ENCODE measurements around the gene SBK2. TPM values are rescaled to one million over a fixed set of nuclear protein-coding genes. Genes with fewer than 3 reads are reported as not detected.
"Not testable (repeated sequence)": the region's sequence is repeated elsewhere in the genome, so short reads cannot be mapped to it uniquely, and the experiment has no call there.

SBK2 gene, protein sequence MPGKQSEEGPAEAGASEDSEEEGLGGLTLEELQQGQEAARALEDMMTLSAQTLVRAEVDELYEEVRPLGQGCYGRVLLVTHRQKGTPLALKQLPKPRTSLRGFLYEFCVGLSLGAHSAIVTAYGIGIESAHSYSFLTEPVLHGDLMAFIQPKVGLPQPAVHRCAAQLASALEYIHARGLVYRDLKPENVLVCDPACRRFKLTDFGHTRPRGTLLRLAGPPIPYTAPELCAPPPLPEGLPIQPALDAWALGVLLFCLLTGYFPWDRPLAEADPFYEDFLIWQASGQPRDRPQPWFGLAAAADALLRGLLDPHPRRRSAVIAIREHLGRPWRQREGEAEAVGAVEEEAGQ
- total RNA-seq = not detected
- long read RNA-seq = 0 reads

DNA sequence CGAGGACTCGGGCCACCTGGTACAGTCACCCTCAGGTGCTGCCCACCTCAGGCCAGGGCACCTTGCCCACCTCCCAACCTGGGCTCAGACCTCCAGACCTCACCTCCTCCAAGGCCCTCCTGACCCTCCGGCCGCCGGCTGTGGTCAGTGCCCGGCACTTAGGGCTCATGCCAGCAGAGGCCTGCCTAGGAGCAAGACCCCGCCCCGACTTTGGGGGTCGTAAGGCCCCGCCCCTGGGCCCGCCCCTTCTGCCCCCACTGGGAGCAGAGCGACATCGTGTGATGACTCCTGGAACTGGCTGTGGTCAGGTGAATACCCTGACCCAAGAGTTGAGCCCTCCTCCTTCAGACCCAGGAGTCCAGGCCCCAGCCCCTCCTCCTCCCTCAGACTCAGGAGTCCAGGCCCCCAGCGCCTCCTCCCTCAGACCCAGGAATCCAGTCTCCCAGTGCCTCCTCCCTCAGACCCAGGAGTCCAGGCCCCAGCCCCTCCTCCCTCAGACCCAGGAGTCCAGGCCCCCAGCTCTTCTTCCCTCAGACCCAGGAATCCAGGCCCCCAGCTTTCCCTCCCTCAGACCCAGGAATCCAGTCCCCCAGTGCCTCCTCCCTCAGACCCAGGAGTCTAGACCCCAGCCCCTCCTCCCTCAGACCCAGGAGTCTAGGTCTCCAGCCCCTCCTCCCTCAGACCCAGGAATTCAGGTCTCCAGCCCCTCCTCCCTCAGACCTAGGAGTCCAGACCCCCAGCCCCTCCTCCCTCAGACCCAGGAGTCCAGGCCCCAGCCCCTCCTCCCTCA lies at the start of gene SBK2:
TSS of gene SBK2 (minus strand) at position 183 of the 790 bp plus-strand sequence. CDS start 839 bp downstream, outside the sequence.
- DNase-seq (ENCODE audit: low spot score) = no peak

DNA sequence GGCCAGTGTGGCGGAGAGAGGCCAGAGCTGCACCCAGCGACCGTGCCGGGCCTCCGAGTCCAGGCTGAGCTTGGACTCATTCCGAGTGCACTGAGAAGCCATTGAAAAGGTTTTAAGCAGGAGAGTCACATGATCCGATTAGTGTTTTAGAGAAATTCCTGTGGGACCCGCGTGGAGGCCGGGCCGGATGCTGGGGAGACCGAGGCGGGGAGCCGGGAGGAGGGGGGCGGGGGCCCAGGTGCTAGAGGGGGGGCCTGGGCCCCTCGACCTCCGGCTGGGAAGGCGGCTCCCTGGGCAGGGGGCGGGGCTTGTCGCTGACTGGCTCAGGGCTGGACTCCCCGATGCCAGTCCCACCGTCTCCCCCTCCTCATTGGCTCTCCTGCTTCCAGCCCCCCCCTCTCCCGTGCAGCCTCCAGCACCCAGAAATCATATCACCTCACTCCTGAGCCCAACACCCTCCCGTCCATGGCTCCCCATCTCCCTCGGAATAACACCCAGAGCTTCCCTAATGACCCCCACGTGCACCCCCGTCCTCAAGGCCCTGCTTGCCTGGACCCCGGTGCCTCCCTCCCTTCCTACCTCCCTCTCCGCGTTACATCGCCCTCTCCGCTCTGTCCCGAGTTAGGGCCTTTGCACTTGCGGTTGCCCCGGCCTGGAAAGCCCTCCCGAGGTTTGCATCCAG lies 48.9 kb upstream of the SBK2 start:
- no peak for DNase-seq (ENCODE audit: low spot score)

DNA sequence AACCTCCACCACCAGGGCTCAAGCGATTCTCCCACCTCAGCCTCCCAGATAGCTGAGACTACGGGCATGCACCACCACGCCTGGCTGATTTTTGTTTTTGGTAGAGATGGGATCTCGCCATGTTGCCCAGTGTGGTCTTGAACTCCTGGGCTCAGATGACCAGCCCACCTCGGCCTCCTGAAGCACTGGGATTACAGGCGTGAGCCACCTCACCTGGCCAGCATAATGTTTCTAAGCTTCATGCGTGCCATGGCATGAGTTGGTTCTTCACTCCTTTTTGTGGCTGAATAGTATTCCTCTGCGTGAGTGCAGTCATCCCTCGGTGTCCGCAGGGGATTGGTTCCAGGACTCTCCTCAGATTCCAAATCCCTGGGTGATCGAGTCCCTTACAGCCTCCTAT lies 47.9 kb upstream of the SBK2 start:
- DNase-seq (ENCODE audit: low spot score) = no peak

DNA sequence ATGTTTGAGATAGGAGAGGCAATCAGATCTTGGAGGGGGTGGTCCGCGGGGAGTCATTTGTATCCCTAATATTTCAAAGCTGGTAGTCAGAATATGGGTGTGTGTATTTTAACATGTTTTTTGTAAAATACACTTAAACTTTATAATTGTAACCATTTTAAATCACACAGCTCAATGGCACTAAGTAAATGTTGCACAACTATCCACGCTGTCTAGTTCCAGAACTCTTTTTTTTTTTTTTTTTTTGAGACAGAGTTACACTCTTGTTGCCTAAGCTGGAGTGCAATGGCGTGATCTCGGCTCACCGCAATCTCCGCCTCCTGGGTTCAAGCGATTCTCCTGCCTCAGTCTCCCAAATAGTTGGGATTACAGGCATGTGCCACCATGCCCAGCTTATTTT lies 47.0 kb upstream of the SBK2 start:
- DNase-seq (ENCODE audit: low spot score) = not testable (repeated sequence)

DNA sequence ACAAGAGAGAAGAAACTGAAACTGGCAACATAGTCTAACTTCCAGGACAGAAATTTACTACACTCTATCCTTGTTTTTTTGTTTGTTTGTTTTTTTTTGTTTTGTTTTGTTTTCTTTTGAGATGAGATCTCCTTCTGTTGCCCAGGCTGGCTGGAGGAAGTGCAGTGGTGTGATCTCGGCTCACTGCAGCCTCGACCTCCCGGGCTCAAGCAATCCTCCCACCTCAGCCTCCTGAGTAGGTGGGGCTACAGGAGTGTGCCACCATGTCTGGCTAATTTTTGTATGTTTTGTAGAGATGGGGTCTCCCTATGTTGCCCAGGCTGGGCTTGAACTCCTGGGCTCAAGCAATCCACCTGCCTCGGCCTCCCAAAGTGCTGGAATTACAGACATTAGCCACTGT lies 45.4 kb upstream of the SBK2 start:
- not testable (repeated sequence) for DNase-seq (ENCODE audit: low spot score)

DNA sequence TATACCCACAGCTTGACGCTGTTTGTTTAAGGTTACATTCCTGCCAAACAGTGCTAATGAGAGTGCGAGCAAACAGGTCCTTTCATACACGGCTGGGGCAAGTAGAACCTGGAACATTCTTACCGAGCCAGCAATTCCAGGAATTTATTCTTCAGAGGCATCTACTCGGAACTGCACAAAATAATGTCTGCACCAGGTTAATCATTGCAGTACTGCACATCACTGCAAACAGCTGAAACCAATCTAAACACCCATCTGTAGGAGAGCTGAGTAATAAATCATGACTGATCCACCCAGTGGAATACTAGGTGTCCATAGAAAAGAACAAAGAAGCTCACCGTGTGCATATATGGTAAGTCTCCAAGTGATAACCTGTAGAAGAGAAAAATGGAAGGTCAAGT lies 44.9 kb upstream of the SBK2 start:
- DNase-seq (ENCODE audit: low spot score) = no peak

DNA sequence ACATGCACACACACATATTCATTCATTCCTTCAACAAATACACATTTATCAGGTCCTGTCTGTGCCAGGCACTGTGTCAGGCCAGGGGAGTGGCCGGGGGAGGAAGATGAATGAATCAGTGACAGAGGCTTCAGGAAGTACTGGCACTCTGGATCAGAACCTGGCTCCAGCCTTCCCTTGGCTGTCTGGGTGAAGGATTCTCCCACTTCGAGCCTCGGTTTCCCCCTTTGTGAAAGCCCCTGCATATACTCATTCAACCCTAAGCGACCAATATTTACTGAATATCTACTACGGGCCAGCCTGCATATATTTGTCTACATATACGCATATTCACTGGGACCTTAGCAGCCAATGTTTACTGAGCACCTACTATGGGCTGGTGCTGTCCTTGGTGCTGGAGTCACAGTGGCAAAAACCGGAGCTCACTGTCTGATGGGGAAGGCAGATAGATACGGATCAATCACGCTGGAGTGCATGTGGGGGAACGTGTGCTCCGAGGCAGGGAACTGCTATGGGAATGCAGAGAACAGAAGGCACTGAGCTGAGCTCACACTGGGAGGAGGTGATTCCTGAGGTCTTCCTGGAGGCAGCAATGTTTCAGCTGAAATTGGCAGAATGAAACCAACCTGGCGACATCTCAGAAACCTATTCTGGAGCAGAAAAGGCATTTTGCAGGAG lies 44.4 kb upstream of the SBK2 start:
- DNase-seq (ENCODE audit: low spot score) = no peak

DNA sequence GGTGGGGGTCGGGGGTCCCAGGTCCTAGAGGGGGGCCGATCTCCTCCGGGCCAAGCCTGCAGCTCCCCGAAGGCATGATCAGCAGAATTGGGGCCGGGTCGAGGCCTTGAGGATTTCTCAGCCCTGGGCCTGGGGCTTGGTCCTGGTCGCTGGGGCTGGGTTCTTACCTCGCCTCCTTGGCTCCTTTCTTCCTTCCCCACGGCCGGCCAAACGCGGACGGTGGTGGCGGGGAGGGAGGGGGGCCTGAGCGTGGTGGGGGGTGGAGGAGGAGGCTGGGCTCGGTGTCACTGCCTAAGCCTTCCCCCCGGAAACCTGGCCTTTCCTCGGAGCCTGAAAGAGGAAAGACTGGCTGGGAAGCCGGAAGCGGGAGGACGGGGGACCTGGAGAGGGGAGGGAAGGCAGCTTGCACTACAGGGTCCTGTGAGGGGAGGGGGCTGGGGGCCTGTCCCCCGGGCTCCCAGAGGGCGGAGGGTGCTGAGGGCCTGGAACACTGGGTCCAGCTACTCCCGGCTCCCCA lies 43.8 kb upstream of the SBK2 start, which contains the start of gene ZNF579:
TSS of gene ZNF579 (minus strand) at position 221 of the 517 bp plus-strand sequence. CDS start 1,209 bp downstream, outside the sequence.
- DNase-seq (ENCODE audit: low spot score) = no peak

DNA sequence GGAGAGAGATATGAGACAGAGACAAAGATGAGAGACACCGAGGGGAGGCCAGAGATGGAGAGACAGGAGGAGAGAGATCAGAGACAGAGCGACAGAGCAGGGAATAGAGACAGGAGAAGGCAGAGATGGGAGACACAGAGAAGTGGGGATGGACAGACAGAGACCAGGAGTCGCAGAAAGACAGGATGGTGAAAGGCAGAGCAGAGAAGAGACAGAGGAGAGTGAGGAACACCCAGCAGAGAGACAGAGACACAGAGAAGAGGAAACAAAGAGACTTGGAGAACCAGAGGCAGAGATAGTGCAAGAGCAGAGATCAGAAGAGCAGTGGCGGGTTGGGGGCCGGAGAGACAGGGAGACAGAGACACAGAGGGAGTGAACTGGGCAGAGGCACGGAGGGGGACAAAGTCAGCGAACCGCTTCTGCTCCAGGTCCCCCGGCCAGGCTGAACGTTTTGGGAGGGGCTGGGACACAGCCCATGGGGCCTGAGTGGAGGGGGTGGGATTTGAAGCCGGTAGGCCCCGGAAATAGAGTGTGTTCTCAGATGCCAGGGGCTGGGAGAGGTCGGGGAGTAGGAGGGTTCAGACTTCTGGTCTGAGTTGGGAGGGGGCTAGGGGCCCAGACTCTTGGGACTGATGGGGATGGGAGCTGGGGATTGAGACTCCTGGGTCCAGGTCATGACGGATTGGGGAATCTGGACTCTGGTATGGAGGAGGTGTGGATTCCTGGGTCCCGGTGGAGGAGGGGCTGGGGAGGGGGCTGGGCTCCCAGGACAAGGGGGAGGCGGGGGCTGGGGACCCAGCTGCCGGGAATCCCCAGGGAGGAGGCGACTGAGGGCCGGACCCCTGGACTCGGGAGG lies 43.1 kb upstream of the SBK2 start:
- DNase-seq (ENCODE audit: low spot score) = no peak

DNA sequence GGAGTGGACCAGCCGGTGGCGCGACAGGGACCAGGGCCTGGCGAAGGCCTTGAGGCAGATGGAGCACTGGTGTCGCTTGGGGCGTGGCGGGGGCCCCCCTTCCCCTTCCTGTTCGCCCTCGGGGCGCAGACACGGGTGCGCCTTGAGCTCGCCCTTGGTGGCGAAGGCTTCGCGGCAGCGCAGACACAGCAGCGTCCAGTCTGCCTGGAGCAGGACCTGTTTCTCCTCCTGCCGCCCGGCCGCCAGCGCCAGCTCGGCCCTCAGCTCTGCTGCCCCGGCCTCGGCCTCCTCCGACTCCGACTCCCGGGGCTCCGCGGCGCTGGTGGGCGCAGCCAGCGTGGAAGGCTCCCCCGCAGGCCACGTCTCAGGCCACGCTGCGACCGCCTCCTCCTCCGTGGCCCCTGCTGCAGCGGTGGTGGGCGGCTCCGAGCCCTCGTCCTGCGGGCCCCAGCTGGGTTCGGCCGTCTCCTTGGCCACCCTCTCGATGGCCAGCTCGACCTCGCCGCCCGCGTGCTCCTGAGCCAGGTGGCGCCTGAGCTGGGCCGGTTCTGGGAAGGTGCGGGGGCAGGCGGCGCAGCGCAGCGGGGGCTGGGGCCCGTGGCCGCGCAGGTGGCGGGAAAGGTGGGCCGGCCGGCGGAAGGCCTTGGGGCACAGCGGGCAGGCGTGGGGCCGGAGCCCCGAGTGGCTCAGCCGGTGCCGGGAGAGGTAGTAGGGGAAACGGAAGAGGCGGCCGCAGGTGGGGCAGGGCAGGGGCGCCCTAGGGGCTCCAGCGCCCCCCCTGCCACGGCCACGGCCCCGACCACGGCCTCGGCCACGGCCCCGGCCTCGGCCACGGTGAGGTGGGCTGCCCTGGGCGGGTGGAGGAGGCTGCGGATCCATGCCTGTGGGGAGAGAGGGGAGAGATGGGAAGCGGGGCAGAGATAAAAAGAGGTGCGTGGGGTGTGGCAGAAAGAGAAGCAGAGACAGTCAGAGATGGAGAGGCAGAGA lies 42.1 kb upstream of the SBK2 start:
- no peak for DNase-seq (ENCODE audit: low spot score)

DNA sequence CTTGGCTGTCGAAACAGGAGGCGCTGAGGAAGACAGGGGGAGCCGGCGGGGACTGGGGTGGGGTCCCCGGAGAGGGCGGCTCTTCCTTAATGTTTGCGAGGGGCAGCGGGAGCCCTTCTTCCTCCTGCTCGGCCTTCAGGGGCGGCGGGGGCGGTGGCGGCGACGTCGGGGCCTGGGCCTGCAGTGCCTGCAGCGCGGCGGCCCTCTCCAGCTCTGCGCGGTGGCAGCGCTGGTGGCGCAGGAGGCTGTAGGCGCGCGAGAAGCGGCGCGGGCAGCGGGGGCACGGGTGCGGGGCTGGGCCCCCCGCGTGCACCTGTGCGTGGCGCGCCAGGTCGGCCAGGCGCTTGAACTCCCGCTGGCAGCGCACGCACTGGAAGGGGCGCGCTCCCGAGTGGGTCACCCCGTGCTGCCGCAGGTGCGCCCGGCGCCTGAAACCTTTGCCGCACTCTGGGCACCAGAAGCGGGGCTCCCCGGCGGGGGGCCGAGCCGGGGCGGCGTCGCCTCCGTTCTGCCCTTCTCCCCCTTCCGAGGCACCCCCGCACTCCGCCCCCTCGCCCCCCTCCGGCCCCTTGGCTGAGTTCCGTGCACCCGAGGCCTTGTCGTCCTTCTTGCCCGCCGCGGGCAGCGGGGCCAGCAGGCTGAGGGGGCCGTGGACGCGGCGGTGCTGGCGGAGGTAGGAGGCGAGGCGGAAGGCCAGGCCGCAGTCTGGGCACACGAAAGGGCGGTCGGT lies 41.3 kb upstream of the SBK2 start:
- DNase-seq (ENCODE audit: low spot score) = no peak

DNA sequence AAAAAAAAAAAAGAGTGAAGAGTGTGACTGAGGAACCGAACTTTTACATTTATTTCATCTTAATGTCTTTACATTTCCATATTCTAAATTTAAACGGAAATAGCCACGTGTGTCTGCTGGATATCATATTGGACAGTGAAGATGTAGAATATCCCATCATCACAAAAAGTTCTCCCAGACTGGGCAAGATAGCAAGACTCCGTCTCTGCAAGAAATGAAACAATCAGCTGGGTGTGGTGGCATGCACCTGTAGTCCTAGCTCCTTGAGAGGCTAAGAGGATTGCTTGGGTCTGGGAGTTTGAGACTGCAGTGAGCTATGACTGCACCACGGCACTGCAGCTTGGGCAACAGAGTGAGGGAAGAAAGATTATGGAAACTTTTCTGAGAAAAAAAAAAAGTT lies 39.8 kb upstream of the SBK2 start:
- no peak for DNase-seq (ENCODE audit: low spot score)

DNA sequence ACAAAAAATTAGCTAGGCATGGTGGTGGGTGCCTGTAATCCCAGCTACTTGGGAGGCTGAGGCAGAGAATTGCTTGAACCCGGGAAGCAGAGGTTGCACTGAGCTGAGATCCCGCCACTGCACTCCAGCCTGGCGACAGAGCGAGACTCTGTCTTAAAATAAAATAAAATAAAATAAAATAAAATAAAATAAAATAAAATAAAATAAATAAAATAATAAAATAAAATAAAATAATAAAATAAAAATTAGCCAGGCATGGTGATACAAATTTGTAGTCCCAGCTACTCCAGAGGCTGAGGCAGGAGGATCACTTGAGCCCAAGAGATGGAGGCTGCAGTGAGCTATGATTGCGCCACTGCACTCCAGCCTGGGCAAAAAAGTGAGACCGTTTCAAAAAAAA lies 37.0 kb upstream of the SBK2 start:
- not testable (repeated sequence) for DNase-seq (ENCODE audit: low spot score)

DNA sequence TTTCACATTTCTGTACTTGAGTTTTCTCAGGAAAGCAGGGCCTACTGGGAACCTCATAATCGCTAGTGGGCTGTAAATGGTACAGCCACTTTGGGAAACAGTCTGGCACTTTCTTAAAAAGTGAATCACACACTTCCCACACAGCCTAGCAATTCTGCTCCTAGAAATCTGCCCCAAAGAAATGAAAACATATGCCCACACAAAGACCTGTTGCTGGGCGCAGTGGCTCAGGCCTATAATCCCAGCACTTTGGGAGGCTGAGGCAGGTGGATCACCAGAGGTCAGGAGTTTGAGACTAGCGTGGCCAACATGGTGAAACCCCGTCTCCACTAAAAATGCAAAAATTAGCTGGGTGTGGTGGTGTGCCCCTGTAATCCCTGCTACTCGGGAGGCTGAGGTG lies 32.5 kb upstream of the SBK2 start:
- not testable (repeated sequence) for DNase-seq (ENCODE audit: low spot score)

DNA sequence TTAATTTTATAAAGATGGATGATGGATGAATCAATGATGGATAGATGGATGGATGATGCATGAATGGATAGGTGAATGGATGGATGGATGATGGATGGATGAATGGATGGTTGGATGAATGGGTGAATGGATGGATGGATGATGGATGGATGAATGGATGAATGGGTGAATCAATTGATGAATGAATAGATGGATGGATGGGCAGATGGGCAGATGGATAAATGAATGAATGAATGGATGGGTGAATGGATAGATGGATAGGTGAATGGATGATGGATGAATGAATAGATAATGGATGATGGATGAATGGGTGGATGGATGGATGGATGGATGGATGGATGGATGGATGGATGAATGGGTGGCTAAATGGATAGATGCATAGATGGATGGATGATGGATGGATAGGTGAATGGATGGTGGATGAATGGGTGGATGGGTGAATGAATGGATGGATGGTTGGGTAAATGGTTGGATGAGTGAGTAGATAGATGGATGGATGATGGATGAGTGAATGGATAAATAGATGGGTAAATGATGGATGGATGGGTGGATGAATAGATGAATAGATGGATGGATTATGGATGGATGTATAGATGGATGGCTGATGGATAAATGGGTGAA lies 30.9 kb upstream of the SBK2 start:
- DNase-seq (ENCODE audit: low spot score) = no peak

DNA sequence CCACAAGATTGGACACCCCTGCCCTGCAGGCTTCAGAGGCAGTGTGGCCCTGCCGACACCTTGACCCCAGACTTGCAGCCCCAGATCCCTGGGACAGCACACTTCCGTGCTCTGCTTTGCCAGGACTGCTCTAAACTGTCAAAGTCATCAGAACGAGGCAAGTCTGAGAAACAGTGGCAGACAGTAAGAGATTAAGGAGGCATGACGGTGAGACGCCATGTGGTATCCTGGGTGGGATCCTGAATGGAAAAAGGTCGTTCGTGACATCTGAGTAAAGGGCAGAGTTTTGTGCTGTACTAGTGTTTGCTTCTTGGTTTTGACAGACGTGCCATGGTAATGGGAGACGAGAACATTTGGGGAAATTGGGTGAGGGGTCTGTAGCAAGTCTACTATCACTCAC lies 29.9 kb upstream of the SBK2 start:
- DNase-seq (ENCODE audit: low spot score) = no peak

DNA sequence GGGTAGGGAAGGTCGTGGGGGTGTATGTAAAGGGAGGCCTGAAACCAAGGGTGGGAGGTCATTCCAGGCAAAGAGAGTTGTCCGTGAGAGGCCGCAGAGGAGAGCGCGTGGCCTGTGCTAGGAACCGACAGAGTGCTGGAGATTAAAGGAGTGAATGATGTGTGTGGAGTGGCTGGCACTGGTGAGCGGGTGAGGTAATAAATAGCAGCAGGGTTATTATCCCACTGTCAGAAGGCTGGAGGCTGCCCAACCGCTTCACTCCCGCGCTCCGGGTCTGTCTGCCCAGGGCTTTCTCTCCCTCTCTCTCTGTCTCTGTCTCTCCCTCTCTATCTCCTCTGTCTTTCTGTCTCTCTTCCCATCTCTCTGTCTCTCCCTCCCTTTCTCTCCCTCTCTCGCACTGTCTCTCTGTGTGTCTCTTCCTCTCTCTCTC lies 26.3 kb upstream of the SBK2 start:
- no peak for DNase-seq (ENCODE audit: low spot score)

DNA sequence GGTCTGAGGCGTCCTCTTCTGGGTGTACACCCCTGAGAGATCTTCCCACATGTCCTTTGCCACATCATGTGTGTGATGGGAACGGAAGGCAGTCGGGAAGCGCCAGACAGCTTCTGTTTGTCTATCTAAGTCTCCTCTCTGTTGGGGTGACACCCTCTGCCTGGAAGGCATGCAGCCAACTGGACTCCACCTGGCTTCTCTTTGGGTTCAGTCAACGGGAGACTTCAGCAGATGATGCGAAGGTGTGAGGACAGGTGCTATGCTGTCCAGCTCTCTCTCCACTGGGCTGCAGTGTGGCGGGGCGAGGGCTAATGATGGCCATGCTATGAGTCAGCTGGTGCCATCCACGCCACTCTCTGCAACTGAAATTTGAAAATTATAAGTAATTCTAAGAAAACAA lies 22.8 kb upstream of the SBK2 start:
- no peak for DNase-seq (ENCODE audit: low spot score)

Data from mesenteric fat pad (tissue), 1 donor.